HG03135 (cell line): Measurements from ENCODE around the gene KCTD2.
"Not testable (repeated sequence)": the region's sequence is repeated elsewhere in the genome, so short reads cannot be mapped to it uniquely, and the experiment has no call there.

ENCODE experiments used
- ATAC-seq: cut with Tn5 transposase; IDR thresholded peaks from one replicate; pipeline ENCODE4 v1.9.1; 2021; ENCODE audit warnings: mild to moderate bottlenecking, moderate library complexity; ENCODE audit not compliant: unreplicated experiment

KCTD2 gene

DNA sequence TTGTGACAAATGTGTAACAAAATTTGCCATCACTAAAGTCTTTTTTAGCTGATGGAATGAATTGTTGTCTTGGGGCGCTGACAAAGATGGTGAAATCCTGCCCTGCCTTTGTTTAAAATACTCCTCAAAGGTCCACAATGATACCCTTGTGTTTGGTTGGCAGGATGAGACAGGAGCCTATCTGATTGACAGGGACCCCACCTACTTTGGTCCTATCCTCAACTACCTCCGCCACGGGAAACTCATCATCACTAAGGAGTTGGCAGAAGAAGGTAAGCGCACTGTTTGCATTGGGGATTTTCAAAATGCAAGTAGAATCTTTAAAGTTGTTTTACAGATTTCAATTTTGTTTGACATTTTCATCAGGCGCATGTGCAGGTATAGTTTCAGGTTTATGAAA lies 2.0 kb downstream of the KCTD2 start:
- no peak for ATAC-seq

DNA sequence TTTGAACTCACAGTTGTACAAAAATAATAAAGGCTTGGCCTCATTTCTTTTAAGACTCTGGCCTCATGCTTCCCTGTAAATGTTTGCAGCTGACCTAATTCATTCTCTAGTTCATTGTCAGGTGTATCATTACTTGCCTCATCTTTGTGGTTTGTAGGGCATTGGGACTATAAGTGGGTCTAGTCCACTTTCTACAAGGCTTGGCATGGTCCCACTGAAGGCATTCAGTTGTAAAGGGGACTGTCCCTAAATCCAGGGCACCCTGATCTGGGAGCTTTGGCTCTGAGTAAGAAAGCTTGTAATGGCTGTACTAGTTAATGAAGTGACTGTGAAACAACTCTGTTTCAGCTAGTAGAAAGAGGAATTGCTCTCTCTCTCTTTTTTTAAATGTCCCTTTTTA lies 2.7 kb downstream of the KCTD2 start:
- ATAC-seq = no peak

DNA sequence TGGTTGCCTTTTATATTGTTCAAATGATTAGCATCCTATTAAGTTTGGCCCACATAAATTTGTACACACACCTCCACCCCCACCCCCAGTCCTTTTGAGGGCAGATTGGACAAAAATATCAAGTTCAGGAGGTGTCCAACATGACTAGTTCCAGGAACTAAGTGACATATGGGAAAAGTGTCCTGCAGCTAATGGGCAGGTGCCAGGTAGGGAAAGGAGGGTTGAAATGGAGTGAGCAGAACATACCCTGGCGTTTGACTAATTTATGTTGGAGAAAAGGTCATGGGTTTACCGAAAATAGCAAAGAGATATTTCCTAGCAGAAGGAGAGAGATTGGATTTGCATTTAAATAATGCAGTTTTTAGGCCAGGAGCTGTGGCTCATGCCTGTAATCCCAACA lies 4.9 kb downstream of the KCTD2 start:
- ATAC-seq = no peak

DNA sequence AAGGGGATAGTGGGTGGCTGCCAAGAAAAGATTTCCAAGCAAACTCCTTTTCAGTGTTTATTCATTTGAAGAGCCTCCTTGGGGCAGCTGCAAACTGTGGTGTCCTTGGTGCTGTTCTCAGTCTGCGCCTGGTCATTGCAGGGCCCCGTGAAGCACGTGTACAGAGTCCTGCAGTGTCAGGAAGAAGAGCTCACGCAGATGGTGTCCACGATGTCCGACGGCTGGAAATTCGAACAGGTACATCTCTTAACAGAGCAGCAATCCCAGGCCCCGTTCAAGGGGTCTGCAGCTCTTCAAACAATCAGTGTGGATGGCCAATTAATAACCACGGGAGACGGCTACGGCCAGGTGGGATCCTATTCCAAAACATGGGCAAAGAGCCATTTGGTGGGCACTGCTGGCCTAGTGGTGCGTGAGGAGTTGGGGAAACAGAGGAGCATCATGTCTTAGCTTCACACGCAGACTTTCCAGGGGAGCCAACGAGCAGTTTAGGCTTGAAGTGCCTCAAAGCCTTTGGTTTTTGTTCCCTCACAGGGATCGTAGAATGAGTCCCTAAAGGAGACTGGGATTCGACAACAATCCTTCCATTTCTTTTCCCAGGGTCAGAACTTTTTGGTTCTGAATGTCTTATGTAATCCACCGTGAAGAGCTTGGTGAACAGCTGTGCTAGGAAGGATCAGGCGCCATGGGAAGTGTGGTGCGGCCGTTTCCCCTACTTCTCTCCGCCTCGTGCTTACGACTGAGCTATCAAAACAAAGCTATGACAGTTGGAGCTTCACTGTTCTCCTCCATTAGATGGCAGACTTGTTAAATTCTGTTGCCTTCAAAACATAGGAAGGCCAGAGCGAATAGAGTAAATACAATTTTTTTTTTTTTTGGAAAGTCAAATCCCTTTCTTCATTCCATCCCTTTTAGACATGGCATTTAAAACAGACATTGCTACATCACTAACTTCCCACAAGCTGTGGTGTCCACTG lies 12.6 kb downstream of the KCTD2 start:
- ATAC-seq = no peak

DNA sequence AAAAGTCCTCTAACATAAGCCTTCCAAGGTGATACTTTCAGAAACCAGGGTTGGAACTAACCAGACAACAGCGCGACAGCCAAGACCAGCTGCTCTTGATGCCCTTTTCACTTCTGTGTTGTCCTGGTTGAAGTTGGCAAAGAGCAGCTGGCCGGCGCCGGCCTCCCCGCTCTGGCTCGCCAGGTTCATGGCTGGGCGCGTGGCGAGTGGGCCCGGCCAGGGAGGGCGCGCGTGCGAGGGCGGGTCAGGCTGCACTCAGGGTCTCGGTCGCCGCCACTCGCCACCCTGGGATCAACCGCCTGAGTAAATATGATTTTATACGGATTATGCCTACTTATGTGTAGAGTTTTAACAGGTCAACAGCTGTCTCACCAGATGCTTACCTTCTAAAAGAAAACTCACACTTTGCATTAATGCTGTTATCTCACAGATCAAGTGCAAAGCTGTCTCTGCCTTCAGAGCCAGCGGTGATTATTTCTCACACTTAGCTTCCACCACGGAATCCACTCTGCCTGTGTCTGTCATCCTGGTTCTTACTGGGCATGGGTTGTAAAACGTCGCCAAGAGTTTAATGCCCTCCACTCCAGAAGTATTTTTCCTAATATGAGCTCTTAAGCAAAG lies 13.5 kb downstream of the KCTD2 start:
- ATAC-seq = no peak

DNA sequence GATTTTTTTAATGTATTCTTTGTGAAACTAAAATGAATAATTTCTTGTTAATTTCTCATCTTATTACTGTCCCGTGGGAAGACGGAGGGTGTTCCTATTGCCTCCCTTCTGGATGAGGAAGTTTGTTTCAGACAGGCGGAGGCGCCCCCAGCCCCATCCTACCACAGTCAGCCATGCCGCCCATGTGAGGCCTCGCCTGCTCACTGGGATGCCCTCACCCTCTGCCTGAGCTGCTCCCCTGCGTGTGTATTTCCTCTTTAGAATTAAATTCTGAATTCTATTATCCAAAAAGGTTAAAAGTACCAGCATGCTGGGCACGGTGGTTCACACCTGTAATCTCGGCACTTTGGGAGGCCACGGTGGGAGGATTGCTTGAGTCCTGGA lies 14.0 kb downstream of the KCTD2 start:
- no peak for ATAC-seq

DNA sequence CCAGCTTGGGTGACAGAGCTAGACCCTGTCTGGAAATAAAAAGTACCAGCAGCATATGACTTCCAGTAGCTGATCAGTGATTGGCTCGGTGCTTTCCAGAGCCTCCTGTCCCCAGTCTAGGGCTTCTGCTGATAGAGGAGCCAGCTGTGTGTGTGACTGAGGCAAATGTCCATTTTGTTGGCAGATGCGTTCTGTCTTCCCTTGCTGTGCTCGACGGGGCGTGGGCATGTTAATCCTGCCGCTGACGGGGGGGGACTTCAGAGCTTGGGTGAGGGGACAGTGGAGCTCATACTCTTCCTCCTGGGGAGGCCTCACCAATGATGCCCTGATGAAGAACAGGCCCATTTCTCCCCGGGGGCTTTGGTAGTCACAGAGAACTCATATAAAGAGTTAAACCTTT lies 14.6 kb downstream of the KCTD2 start:
- no peak for ATAC-seq

DNA sequence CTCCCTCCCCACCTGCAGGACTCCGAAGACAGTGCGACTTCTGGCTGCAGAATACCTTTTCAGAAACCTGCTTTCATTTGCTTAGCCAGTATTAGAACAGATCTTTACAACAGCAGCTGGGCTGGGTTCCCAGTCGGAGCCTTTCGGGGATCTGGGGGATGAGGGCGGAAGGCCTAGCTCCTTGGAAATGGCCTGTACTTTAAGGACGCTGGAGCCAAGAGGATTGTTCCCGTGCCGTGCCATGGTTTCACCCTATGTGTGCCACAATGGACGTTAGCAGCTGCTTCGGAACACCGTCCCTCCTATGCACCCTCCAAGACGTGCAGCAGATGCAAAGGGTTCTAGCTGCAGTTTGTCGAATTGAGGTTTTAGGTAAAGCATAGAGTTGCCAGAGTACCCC lies 16.2 kb downstream of the KCTD2 start:
- no peak for ATAC-seq

DNA sequence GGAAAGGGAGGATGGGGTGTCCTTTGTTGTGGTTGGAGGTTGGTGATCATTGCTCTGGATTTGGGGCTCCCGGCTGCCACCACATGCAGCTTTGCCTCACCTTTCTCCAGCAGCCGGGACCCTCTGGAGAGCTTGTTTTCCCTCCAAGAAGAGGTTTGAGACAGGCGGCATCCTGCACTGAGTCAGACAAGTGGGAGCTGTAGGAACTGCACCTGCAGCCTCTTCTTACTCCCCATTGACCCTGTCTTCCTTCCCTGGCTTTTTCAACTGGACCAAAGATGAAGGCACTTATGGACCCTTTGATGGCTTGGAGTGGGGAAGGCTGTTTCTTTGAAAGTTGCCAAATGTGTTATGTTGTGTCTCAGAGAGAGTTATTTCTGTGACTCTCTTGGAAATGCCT lies 16.6 kb downstream of the KCTD2 start:
- ATAC-seq = no peak

DNA sequence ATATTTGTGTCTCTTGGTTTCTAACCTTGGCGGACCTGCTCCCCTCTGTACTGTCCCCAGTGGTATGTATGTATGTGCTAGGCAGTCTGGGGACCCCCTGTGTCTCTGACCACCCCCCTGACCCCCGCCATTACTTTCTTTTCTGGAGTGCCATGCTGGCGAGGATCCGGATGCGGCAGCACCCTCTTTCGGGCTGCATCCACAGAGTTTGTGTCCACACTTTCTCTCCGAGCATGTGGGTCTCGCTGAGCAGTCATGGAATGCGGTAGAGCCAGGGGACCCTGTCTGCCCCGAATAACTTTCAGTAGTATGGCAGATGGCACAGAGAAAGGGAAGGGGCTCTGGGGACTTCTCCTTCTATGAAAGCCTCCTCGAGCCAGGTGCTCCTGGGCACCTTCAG lies 17.0 kb downstream of the KCTD2 start:
- no peak for ATAC-seq

DNA sequence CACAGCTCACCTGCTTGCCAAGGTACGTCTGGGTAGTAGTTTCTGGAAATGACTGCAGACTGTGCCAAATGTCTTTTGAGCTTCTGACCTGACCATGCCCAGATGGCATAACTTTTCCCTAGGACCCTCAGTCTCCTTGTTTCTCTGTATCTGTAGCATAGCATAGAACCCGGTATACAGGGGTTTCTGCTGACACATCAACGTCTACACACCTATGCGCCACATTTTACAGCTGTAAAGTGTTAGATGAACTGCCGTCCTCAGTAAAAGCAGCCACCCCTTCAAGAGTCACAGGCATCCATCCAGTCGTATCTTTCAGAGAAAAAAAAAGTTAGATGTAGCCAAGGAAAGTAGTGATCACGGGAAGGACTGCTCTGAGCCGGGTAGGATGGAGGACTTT lies 17.4 kb downstream of the KCTD2 start:
- no peak for ATAC-seq

DNA sequence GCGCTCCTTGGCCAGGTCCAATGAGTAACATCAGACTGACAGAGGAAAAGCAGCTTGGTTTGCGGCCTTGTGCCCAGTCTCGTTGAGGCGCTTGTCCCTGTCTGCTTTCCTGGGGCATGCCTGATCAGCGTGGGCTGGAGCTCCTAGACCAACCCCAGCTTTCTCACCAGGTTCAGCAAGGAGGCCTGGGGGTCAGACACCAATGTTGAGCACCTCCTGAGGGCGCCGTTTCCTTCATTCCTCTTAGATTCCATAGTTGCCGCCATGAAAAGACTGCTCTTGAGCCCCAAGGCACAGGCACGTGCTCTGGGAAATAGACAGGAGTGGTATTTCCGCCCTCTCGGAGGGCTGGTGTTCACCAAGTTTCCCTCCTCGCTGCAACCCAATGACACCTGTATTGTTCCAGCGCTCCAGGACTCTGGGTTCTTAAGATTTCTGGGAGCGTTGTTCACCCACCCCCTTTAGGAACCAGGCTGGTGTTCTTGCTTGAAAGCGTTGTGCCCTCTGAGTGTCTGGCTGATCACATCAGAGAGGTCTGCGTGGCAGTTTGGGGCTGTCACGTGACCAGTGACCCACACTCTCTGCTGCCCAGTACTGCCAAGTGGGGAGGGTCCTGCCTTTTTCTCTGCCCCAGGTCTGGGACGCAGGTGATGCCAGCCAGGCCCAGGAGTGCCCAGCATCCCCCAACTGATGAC lies 18.0 kb downstream of the KCTD2 start:
- no peak for ATAC-seq

DNA sequence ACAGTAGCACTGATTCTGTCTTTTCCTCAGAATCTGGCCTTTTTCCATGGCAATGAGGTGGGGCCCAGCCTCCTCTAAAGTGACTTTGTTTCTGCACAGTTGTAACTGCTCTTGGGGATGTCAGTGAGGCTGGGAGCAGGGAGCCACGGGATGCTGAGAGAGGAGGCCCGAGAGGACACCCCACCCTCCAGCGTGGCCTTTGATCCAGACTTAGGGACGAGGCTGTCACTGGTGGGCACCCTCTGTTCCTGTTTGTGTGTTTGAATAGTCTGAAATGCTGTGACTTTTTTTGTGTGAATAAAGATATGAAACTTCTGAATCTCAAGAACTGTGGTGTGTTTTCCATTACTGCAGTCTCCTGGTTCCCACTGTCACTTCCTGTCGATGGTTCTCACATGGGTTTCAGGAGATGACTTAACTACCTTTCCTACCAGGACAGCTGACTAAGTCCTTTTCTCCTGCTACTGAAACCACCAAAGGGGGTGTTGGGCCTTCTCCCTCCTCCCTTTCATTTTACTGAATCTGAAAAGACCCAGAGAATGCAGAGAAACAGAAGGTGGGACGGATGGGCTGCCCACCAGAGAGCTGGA lies 18.6 kb downstream of the KCTD2 start:
- ATAC-seq = no peak

DNA sequence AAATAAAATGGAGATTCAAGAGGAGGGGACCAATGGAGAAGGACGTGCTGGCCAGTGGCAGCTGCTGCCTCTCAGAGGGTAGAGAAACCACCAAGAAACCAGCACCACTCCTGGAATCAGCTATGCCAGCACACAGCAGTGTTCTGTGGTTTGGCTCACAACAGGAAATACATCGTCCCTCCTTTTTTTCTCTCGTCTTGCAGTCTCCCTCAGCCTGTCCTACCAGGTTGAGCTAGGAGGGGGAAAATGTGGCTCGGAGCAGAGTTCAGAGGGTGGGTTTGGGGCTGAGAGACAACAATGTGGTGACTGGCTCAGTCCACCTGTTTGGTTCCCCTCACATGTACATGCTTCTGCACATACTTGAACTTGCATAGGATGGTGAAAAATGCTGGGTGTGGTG lies 20.8 kb downstream of the KCTD2 start:
- no peak for ATAC-seq

DNA sequence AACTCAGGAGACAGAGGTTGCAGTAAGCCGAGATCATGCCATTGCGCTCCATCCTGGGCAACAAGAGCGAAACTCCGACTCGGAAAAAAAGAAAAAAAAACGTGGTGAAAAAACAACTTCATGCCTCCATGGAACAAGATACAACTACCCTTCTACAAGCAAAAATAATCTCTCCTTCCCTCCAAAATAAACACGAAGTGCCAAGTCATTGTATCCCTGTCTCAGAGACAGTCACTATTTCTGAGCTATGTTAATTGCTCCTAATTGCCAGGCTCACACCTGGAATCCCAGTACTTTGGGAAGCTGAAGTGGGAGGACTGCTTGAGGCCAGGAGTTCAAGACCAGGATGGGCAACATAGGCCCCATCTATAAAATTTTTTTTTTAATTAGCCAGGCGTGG lies 21.7 kb downstream of the KCTD2 start:
- ATAC-seq = no peak

DNA sequence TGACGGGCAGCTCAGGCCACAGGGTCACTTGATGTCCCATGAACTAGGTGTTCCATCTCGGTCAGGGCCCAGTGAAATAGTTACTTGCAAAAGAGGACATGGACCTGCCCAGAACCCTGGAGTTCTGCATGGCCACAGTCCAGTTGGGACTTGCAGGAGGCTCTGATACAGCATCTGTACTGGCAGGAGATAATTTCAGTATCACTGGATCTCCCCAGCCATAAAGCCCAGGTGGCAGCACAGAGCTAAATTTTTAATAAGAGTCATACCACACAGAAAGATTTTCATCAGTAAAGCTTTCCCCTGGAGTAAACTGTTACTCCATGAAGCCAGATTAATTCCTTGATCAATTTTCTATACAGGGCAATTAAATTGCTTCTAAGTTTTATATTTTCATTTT lies 22.8 kb downstream of the KCTD2 start:
- ATAC-seq = no peak

DNA sequence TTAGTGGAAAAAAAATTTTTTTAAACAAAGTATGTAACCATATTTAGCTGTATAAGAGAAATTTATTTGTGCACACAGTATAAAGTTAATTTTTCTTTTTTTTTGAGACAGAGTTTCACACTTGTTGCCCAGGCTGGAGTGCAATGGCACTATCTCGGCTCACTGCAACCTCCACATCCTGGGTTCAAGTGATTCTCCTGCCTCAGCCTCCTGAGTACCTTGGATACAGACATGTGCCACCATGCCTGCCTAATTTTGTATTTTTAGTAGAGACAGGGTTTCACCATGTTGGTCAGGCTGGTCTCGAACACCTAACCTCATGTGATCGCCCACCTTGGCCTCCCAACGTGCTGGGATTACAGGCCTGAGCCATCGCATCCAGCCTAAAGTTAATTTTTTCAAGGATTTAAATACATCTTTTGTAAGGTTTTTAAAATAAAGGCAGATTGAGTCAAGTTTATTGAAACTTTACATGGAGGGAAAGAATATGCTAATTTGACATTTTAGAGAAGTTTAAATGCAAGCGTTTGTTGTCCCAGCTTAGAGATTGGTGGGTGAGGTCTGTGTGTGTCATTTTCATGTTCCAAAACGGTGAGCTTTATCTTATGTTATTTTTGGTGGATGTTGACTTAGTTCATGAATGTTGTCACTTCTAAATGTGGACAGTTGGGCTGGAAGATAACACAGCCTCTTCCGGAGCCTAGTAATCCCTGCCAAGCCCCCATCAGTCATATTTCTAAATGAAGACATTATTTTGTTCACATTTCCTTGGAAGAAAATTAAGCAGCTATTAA lies 24.6 kb downstream of the KCTD2 start:
- not testable (repeated sequence) for ATAC-seq

DNA sequence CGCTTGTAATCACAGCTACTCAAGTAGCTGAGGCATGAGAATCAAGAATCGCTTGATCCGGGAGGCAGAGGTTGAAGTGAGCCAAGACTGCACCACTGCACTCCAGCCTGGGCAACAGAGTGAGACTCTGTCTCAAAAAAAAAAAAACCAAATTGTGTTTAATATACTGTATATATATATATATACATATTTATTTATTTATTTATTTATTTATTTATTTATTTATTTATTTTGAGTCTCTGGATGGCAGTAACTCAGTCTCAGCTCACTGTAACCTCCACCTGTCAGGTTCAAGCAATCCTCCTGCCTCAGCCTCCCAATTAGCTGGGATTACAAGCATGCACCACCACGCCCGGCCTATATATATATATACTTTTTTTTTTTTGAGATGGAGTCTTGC lies 25.9 kb downstream of the KCTD2 start:
- not testable (repeated sequence) for ATAC-seq

DNA sequence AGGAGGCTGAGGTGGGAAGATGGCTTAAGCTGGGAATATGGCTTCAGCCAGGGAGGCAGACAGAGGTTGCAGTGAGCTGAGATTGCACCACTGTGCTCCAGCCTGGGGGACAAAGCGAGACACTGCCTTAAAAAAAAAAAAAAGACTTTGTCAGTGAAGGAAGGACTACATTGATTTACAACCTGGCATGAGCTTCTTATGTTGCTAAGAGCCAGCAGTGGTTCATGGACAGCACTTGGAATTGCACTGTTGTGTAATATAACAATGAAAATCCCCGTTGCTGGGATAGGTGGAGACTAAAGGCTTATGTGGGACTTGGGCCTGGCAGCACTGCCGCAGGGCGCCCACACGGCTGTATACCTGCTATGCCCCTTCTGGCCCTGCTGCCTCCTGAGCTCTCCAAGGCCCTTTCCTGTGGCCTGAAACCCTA lies 26.6 kb downstream of the KCTD2 start:
- ATAC-seq = no peak

DNA sequence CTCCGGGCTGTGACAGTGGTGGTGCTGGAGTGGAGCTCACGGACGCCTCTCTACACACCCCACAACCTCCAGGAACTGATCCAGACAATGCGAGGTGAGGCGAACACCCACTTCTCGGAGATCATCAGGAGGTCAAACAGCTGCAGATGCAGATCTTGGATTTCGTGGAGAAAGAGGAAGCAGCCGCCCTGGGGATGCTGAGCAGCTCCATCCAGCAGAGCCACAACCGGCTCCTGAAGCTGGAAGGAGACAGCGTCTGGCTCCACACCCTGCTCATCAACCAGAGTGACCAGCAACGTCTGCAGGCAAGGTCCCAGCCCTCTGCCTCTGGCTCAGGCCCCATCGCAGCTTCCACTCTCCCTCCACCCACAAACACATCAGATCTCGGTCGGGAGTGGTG lies 27.5 kb downstream of the KCTD2 start:
- no peak for ATAC-seq
